Stimulated activated naive CD8-positive, alpha-beta T cell treated with anti-CD3 and anti-CD28 coated beads, Interleukin-15, Interleukin-2, amounts not matched to agents 100 ng/mL and 50 ng/mL, for 24 hours (primary cell): ENCODE measurements around the gene TMEM196.

Experiments used
- H3K27ac Mint-ChIP-seq: one replicate; pipeline ENCODE4 v1.8.0; 2021; ENCODE audit warnings: mild to moderate bottlenecking, mixed read lengths
- H3K27me3 Mint-ChIP-seq: one replicate; pipeline ENCODE4 v1.8.0; 2021; ENCODE audit warnings: mixed read lengths
- H3K36me3 Mint-ChIP-seq: one replicate; pipeline ENCODE4 v1.8.0; 2021; ENCODE audit warnings: low read depth, mixed read lengths
- H3K4me1 Mint-ChIP-seq: one replicate; pipeline ENCODE4 v1.8.0; 2021; ENCODE audit warnings: low read depth, mixed read lengths
- H3K4me3 Mint-ChIP-seq: one replicate; pipeline ENCODE4 v1.8.0; 2021; ENCODE audit warnings: mild to moderate bottlenecking, mixed read lengths
- H3K9me3 Mint-ChIP-seq: one replicate; pipeline ENCODE4 v1.8.0; 2021; ENCODE audit warnings: mixed read lengths

Gene TMEM196

GRCh38 chr7:19772841-19773760 is at the start of gene TMEM196:
Gene TMEM196 (minus strand): TSS chr7:19773617. CDS start chr7:19772696, 921 bp downstream.
- Mint-ChIP-seq H3K4me1 (peaks cover 13% of the 10 kb centered on the region), H3K27ac (no peak within 1 kb of the TSS), H3K36me3 (no peaks in the 10 kb centered on the region), H3K27me3 (peaks cover 39% of the 10 kb centered on the region), H3K4me3 (peak within 1 kb of the TSS; percentile 4), H3K9me3 (no peaks in the 10 kb centered on the region)

DNA sequence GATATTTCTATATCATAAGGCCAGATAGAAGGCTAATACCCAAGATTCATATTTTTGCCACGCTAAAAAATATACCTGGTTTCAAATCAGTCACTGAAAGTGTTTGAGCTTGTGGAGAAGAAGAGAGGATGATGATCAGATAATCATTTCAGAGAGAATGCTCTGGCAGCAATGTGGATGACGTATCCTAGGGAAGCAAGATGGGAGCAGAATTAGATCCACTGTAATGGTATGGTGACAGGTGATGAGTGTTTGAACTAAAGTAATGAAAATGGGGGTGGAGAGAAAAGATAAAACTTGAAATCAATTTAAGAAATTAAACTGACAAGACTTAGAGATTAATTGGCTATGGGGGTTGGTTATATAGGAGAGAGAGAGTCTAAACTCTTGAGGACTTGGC is 42.7 kb upstream of the TMEM196 start:
- H3K4me1 Mint-ChIP-seq: no peaks in the 10 kb centered on the region
- H3K36me3 Mint-ChIP-seq: no peaks in the 10 kb centered on the region
- no peak overlapping the region for H3K4me3 Mint-ChIP-seq
- H3K9me3 Mint-ChIP-seq: no peaks in the 10 kb centered on the region
- no peak overlapping the region for H3K27ac Mint-ChIP-seq
- H3K27me3 Mint-ChIP-seq: no peaks in the 10 kb centered on the region

GRCh38 chr7:19815546-19815945 is 42.1 kb upstream of the TMEM196 start:
- no peaks in the 10 kb centered on the region for H3K4me1 Mint-ChIP-seq
- H3K9me3 Mint-ChIP-seq: no peaks in the 10 kb centered on the region
- no peak overlapping the region for H3K4me3 Mint-ChIP-seq
- H3K36me3 Mint-ChIP-seq: no peaks in the 10 kb centered on the region
- H3K27ac Mint-ChIP-seq: no peak overlapping the region
- H3K27me3 Mint-ChIP-seq: no peaks in the 10 kb centered on the region

GRCh38 chr7:19814776-19815175 is 41.4 kb upstream of the TMEM196 start:
- no peaks in the 10 kb centered on the region for H3K4me1 Mint-ChIP-seq

GRCh38 chr7:19811386-19811785 is 38.0 kb upstream of the TMEM196 start:
- Mint-ChIP-seq H3K27me3 (no peaks in the 10 kb centered on the region), H3K9me3 (no peaks in the 10 kb centered on the region), H3K4me1 (no peaks in the 10 kb centered on the region), H3K4me3 (no peak overlapping the region), H3K27ac (no peak overlapping the region), H3K36me3 (no peaks in the 10 kb centered on the region)

More at GRCh38 chr7:19814776-19815175, 41.4 kb upstream of the TMEM196 start:
- Mint-ChIP-seq H3K9me3 (no peaks in the 10 kb centered on the region), H3K27me3 (no peaks in the 10 kb centered on the region), H3K36me3 (no peaks in the 10 kb centered on the region), H3K4me3 (no peak overlapping the region), H3K27ac (no peak overlapping the region)

DNA sequence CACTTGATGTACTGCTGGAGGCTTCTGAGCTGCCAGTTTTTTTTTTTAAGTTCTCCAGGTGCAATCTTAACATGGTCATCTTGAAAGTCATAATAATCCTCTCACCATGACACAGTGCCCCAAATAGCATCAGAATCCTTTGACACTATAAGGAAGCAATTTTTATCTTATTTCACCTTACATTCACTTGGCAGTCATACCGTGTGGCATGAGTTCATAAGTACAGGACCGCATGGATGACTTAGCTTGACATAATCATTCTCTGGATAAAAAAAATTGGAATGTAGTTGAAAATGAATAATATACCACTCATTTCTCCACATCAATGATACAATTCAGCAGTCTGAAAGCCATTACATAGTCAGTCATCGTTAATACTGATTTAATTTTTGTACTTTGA is 25.6 kb upstream of the TMEM196 start:
- no peaks in the 10 kb centered on the region for H3K27me3 Mint-ChIP-seq
- no peak overlapping the region for H3K4me3 Mint-ChIP-seq
- no peaks in the 10 kb centered on the region for H3K9me3 Mint-ChIP-seq
- H3K27ac Mint-ChIP-seq: no peak overlapping the region
- H3K36me3 Mint-ChIP-seq: no peaks in the 10 kb centered on the region
- H3K4me1 Mint-ChIP-seq: no peaks in the 10 kb centered on the region

DNA sequence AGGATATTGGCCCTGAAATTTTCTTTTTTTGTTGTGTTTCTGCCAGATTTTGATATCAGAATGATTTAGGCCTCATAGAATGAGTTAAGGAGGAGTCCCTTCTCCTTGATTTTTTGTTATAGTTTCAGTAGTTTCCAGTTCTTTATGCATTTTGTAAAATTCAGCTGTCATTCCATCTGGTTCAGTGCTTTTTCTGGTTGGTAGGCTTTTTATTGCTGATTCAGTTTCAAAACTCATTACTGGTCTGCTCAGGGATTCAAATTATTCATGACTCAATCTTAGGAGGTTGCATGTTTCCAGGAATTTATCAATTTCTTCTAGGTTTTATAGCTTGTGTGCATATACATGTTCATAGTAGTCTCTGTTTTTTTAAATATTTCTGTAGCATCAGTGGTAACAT is 10.1 kb upstream of the TMEM196 start:
- Mint-ChIP-seq H3K4me3 (no peak overlapping the region), H3K9me3 (peaks cover 9% of the 10 kb centered on the region), H3K27ac (no peak overlapping the region), H3K27me3 (peaks cover 10% of the 10 kb centered on the region), H3K36me3 (no peaks in the 10 kb centered on the region), H3K4me1 (no peaks in the 10 kb centered on the region)

GRCh38 chr7:19776981-19777380 is 3.6 kb upstream of the TMEM196 start:
- Mint-ChIP-seq H3K27me3 (peaks cover 31% of the 10 kb centered on the region), H3K36me3 (no peaks in the 10 kb centered on the region), H3K4me1 (peaks cover 13% of the 10 kb centered on the region), H3K27ac (no peak overlapping the region), H3K9me3 (no peaks in the 10 kb centered on the region), H3K4me3 (no peak overlapping the region)

GRCh38 chr7:19775578-19775977 is 2.2 kb upstream of the TMEM196 start:
- Mint-ChIP-seq H3K4me1 (peaks cover 13% of the 10 kb centered on the region), H3K9me3 (no peaks in the 10 kb centered on the region), H3K27ac (no peak overlapping the region), H3K27me3 (peaks cover 34% of the 10 kb centered on the region), H3K4me3 (no peak overlapping the region), H3K36me3 (no peaks in the 10 kb centered on the region)

DNA sequence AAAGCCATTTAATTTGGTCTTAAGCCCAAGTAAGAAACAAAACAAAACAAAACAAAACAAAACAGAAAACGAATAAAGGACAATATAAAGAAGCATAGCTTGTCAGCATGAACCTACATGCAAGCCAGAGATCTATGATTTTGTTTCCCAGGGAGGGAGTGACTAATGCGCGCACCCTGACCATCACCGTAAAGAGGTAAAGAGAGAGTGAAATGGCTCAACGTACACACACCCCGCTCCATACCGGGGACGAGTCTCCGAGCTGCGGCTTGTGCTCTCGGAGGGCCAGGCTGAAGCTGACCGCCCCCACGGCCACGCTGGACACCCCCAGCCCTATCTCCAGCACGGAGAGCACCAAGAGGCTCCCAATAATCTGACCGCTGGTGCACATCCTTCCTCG is 1.1 kb downstream of the TMEM196 start:
- no peaks in the 10 kb centered on the region for H3K9me3 Mint-ChIP-seq
- H3K27ac Mint-ChIP-seq: no peak overlapping the region
- H3K4me1 Mint-ChIP-seq: peaks cover 13% of the 10 kb centered on the region
- no peaks in the 10 kb centered on the region for H3K36me3 Mint-ChIP-seq
- peaks cover 37% of the 10 kb centered on the region for H3K27me3 Mint-ChIP-seq
- H3K4me3 Mint-ChIP-seq: peak overlapping the region; percentile 4

DNA sequence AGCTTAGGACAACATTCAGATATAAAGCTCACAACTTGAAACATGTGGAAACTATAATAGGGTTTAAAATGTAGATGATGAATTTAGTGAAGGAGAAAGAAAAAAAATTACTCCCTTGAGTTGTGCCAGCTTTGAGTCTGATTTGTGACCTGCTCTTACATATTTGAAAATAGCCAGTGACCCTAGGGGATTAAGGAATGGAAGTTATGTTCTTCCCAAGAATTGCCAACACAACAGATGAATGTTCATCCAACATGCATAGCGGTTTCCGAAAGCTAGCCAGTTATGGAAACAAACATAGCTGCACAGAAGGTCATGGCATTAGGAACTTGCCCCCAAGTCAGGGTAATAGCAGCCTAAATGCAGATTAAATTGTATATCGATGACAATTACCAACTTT is 10.8 kb downstream of the TMEM196 start:
- H3K27me3 Mint-ChIP-seq: no peaks in the 10 kb centered on the region
- H3K4me1 Mint-ChIP-seq: no peaks in the 10 kb centered on the region
- H3K27ac Mint-ChIP-seq: no peak overlapping the region
- no peaks in the 10 kb centered on the region for H3K9me3 Mint-ChIP-seq
- H3K4me3 Mint-ChIP-seq: no peak overlapping the region
- no peaks in the 10 kb centered on the region for H3K36me3 Mint-ChIP-seq

GRCh38 chr7:19754521-19755116 is 18.8 kb downstream of the TMEM196 start:
- Mint-ChIP-seq H3K27ac (no peak overlapping the region), H3K36me3 (no peaks in the 10 kb centered on the region), H3K4me3 (no peak overlapping the region), H3K4me1 (no peaks in the 10 kb centered on the region), H3K27me3 (peaks cover 13% of the 10 kb centered on the region), H3K9me3 (no peaks in the 10 kb centered on the region)

- H3K4me1 Mint-ChIP-seq: no peaks in the 10 kb centered on the region
- H3K27me3 Mint-ChIP-seq: peaks cover 13% of the 10 kb centered on the region
- no peak overlapping the region for H3K27ac Mint-ChIP-seq
- H3K4me3 Mint-ChIP-seq: no peak overlapping the region
- H3K36me3 Mint-ChIP-seq: no peaks in the 10 kb centered on the region
- no peaks in the 10 kb centered on the region for H3K9me3 Mint-ChIP-seq
Observed at GRCh38 chr7:19752020-19752419, 21.4 kb downstream of the TMEM196 start.

DNA sequence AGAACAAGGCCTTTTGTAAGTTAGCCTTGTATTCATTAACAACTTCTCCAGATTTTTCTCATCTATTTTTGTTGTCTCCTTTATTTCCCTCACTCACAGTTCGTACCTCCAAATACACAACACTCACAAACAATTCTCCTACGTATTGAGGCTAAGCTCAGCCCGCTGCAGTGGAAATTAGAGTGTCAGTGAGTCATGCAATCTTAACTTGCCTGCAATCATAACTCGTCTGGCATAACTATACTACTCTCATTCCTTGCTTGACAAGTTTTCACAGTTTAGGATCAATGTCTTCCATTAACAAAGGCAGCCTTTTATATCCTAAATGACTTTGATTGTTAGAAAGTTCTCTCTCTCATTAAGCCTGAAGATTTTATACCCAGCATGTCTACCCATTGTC is 23.8 kb downstream of the TMEM196 start:
- Mint-ChIP-seq H3K27ac (no peak overlapping the region), H3K4me3 (no peak overlapping the region), H3K27me3 (peaks cover 7% of the 10 kb centered on the region), H3K9me3 (no peaks in the 10 kb centered on the region), H3K36me3 (no peaks in the 10 kb centered on the region), H3K4me1 (no peaks in the 10 kb centered on the region)

GRCh38 chr7:19747740-19748339 is 25.6 kb downstream of the TMEM196 start:
- no peaks in the 10 kb centered on the region for H3K27me3 Mint-ChIP-seq
- no peaks in the 10 kb centered on the region for H3K4me1 Mint-ChIP-seq
- H3K4me3 Mint-ChIP-seq: no peak overlapping the region
- no peak overlapping the region for H3K27ac Mint-ChIP-seq
- no peaks in the 10 kb centered on the region for H3K36me3 Mint-ChIP-seq
- no peaks in the 10 kb centered on the region for H3K9me3 Mint-ChIP-seq
